Naive thymus-derived CD4-positive, alpha-beta T cell (primary cell): ENCODE measurements around the gene BDKRB2. TPM values are rescaled to one million over a fixed set of nuclear protein-coding genes. Genes with fewer than 3 reads are reported as not detected.

ENCODE experiments used
- ATAC-seq: fragments of 150-1000 bp; cut with Tn5 transposase; 2 replicates; pipeline ENCODE4 v1.10.0; 2021; ENCODE audit warnings: mild to moderate bottlenecking, moderate library complexity
- CTCF ChIA-PET: fragments of 350-600 bp; sonication (Branson Sonifier 250); formaldehyde crosslinking; loops from one replicate; lab custom pipeline; 2021; ENCODE audit warnings: antibody characterized with exemption; lab: Charles Lee
- POLR2A ChIA-PET: fragments of 350-600 bp; sonication (Branson Sonifier 250); formaldehyde crosslinking; loops from one replicate; lab custom pipeline; 2021; ENCODE audit warnings: antibody characterized with exemption, inconsistent platforms; lab: Charles Lee
- DNase-seq, 9 donors: peaks; one replicate each; pipeline versions ENCODE4 v3.0.0 to v3.0.0-alpha.2; 2020 to 2022; ENCODE audit warnings: mixed read lengths in 1 of 9
- H3K27ac ChIP-seq: one replicate; pipeline ENCODE4 v1.7.0; 2013; ENCODE audit warnings: mild to moderate bottlenecking, low read depth, low read length, moderate library complexity
- H3K27me3 ChIP-seq, 2 donors: one replicate each; pipeline ENCODE4 v1.7.0; 2013; ENCODE audit warnings: low read length in 2 of 2, mild to moderate bottlenecking in 2 of 2, moderate library complexity in 2 of 2; ENCODE audit not compliant: control insufficient read depth in 2 of 2, insufficient read depth in 2 of 2
- H3K36me3 ChIP-seq, 3 experiments: 1 replicate in 2 of 3; 2 replicates in 1 of 3; pipeline ENCODE4 v1.7.0; 2013; ENCODE audit warnings: low read length in 3 of 3, mild to moderate bottlenecking in 3 of 3, moderate library complexity in 1 of 3; ENCODE audit not compliant: insufficient read depth in 3 of 3, control insufficient read depth in 2 of 3
- H3K4me1 ChIP-seq, 2 donors: one replicate each; pipeline ENCODE4 v1.7.0; 2013; ENCODE audit warnings: low read length in 2 of 2, mild to moderate bottlenecking in 2 of 2, moderate library complexity in 1 of 2; ENCODE audit not compliant: control insufficient read depth in 2 of 2, insufficient read depth in 2 of 2
- H3K4me3 ChIP-seq: 2 replicates; pipeline ENCODE4 v1.7.0; 2013; ENCODE audit warnings: mild to moderate bottlenecking, low read length
- H3K9me3 ChIP-seq, 3 experiments: 1 replicate in 2 of 3; 2 replicates in 1 of 3; pipeline ENCODE4 v1.7.0; 2013; ENCODE audit warnings: low read length in 3 of 3; ENCODE audit not compliant: control insufficient read depth in 2 of 3
- H3K27ac Mint-ChIP-seq, 9 donors: one replicate each; pipeline ENCODE4 v1.8.0; 2020 to 2022; ENCODE audit warnings: mixed read lengths in 9 of 9, mild to moderate bottlenecking in 8 of 9, moderate library complexity in 5 of 9, inconsistent platforms in 2 of 9
- H3K27me3 Mint-ChIP-seq, 5 donors: one replicate each; pipeline ENCODE4 v1.8.0; 2021 to 2022; ENCODE audit warnings: mixed read lengths in 5 of 5, mild to moderate bottlenecking in 1 of 5
- H3K36me3 Mint-ChIP-seq, 5 donors: one replicate each; pipeline ENCODE4 v1.8.0; 2020 to 2022; ENCODE audit warnings: mixed read lengths in 5 of 5, mild to moderate bottlenecking in 3 of 5, inconsistent platforms in 1 of 5
- H3K4me1 Mint-ChIP-seq, 7 donors: one replicate each; pipeline ENCODE4 v1.8.0; 2020 to 2022; ENCODE audit warnings: mixed read lengths in 7 of 7, mild to moderate bottlenecking in 3 of 7, inconsistent platforms in 1 of 7
- H3K4me3 Mint-ChIP-seq, 10 donors: one replicate each; pipeline ENCODE4 v1.8.0; 2020 to 2022; ENCODE audit warnings: mild to moderate bottlenecking in 10 of 10, mixed read lengths in 10 of 10, moderate library complexity in 6 of 10, inconsistent platforms in 2 of 10
- H3K9me3 Mint-ChIP-seq, 11 donors: one replicate each; pipeline ENCODE4 v1.8.0; 2020 to 2022; ENCODE audit warnings: mixed read lengths in 11 of 11, mild to moderate bottlenecking in 4 of 11, inconsistent platforms in 1 of 11, moderate library complexity in 1 of 11
- intact Hi-C, 2 donors: fragments of 100-400 bp; cut with micrococcal nuclease; formaldehyde crosslinking; loops; one replicate each; pipeline ENCODE4 v1.15.1; 2023
- polyA plus RNA-seq, 2 donors: library from polyadenylated mRNA; unstranded; fragments of 300-500 nt; fragmentation: Illumina TruSeq; gene quantifications; one replicate each; pipeline ENCODE4 v1.2.3, GENCODE V29; 2021
- total RNA-seq, 6 experiments: library from RNA in 5 of 6; stranded (reverse) in 5 of 6; gene quantifications; 1 replicate in 5 of 6; 2 replicates in 1 of 6; pipeline ENCODE4 v1.2.3 and lab custom pipeline; 2021 to 2026

BDKRB2 gene
- total and polyA plus RNA-seq, 7 experiments from 2014 or later = 0.08 TPM; not detected in 6

GRCh38 chr14:96252323-96252998, 47.8 kb downstream of the BDKRB2 start:
- H3K4me3 ChIP-seq = no peak overlapping the region
- Mint-ChIP-seq H3K36me3 (no peaks in the 10 kb centered on the region), H3K27me3 (peaks cover 5 to 40% (median 32%) of the 10 kb centered on the region in 5 donors), H3K4me1 (no peaks in the 10 kb centered on the region), H3K4me3 (no peak overlapping the region), H3K9me3 (no peaks in the 10 kb centered on the region), H3K27ac (no peak overlapping the region)
- intact Hi-C loops = no loop called here
- H3K27me3 ChIP-seq = no peaks in the 10 kb centered on the region
- DNase-seq (no peak), ATAC-seq (no peak)
- H3K4me1 ChIP-seq = no peaks in the 10 kb centered on the region
- ChIA-PET POLR2A (interaction anchor here (1.0 kb wide), 1 partner anchor 10 kb away, joined by 3 read pairs; no protein-coding TSS in a partner anchor), CTCF (no interaction called here)
- H3K27ac ChIP-seq = no peak overlapping the region
- H3K36me3 ChIP-seq = no peaks in the 10 kb centered on the region
- no peaks in the 10 kb centered on the region for H3K9me3 ChIP-seq

GRCh38 chr14:96252999-96253539, 48.4 kb downstream of the BDKRB2 start:
- H3K27ac ChIP-seq = no peak overlapping the region
- DNase-seq (no peak), ATAC-seq (no peak)
- no peak overlapping the region for H3K27ac Mint-ChIP-seq
- no peaks in the 10 kb centered on the region for H3K36me3 ChIP-seq
- ChIA-PET POLR2A (interaction anchor here (1.0 kb wide), 1 partner anchor 9 kb away, joined by 3 read pairs; no protein-coding TSS in a partner anchor), CTCF (no interaction called here)
- no peak overlapping the region for H3K4me3 ChIP-seq
- peaks cover 7 to 43% (median 32%) of the 10 kb centered on the region in 5 donors for H3K27me3 Mint-ChIP-seq
- no peaks in the 10 kb centered on the region for H3K36me3 Mint-ChIP-seq
- H3K9me3 Mint-ChIP-seq = no peaks in the 10 kb centered on the region
- intact Hi-C loops = no loop called here
- H3K4me1 ChIP-seq = no peaks in the 10 kb centered on the region
- no peaks in the 10 kb centered on the region for H3K4me1 Mint-ChIP-seq
- no peaks in the 10 kb centered on the region for H3K27me3 ChIP-seq
- H3K9me3 ChIP-seq = no peaks in the 10 kb centered on the region
- no peak overlapping the region for H3K4me3 Mint-ChIP-seq

- H3K4me3 ChIP-seq = no peak overlapping the region
- H3K4me1 Mint-ChIP-seq = no peaks in the 10 kb centered on the region
- ATAC-seq (no peak), DNase-seq (no peak)
- H3K4me3 Mint-ChIP-seq = no peak overlapping the region
- peaks cover 10 to 39% (median 29%) of the 10 kb centered on the region in 5 donors for H3K27me3 Mint-ChIP-seq
- no peak overlapping the region for H3K27ac ChIP-seq
- H3K9me3 Mint-ChIP-seq = no peaks in the 10 kb centered on the region
- H3K9me3 ChIP-seq = no peaks in the 10 kb centered on the region
- H3K27me3 ChIP-seq = no peaks in the 10 kb centered on the region
- intact Hi-C loops = no loop called here
- POLR2A ChIA-PET = no interaction called here
- H3K36me3 Mint-ChIP-seq = no peaks in the 10 kb centered on the region
- no peaks in the 10 kb centered on the region for H3K36me3 ChIP-seq
- no peak overlapping the region for H3K27ac Mint-ChIP-seq
- no peaks in the 10 kb centered on the region for H3K4me1 ChIP-seq
- CTCF ChIA-PET = no interaction called here
Measured at GRCh38 chr14:96254687-96255086, 50.0 kb downstream of the BDKRB2 start.

DNA sequence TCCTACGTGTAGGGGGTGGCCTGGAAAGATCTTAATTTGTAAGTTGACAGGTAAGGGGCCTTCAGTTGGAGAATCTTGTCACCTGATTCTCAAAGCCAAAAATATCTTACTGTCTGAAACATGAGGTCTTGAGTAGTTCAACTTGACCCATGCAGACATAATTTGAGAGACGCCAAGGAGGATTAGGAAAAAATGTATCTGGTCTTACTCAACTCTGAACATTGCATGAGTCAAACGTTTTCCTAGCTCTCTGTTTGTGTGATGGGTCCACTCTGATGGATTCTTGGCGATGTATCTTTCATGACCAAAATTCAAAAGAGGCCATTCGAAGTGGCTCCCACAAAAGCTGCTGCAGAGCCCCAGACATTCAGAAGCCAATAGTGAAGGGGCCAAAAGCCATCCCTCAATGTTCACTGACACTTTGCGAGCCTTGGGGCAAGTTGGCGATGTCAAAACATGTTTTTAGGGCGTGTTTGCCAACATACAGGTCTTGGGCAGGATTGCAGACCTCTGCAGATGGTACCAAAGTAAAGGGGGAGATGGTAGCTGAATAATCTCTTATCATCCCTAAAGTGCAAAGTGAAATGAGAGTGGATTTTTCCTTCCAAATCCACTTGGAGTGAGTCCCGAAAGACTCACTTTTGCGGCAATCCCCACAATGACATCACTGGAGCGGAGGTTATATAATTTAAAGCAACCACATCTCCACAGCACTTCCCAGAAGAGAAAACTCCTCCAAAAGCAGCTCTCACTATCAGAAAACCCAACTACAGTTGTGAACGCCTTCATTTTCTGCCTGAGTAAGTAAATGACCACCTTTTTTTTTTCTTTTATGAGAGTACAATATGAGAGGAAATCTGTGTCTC, 51.1 kb downstream of the BDKRB2 start, which contains the start of gene BDKRB1:
TSS of gene BDKRB1 (plus strand) at position 710 of the 866 bp plus-strand sequence. CDS start 7,473 bp downstream, outside the sequence.
- intact Hi-C loops = no loop called here
- H3K36me3 Mint-ChIP-seq = no peaks in the 10 kb centered on the region

GRCh38 chr14:96256407-96256806, 51.8 kb downstream of the BDKRB2 start:
- POLR2A ChIA-PET = no interaction called here
- no peak for DNase-seq

More for the DNA sequence above, 51.1 kb downstream of the BDKRB2 start, which contains the start of gene BDKRB1:
- no peak within 1 kb of the TSS for H3K4me3 Mint-ChIP-seq
- ChIA-PET POLR2A (no interaction called here), CTCF (no interaction called here)
- Histone ChIP-seq H3K36me3 (no peaks in the 10 kb centered on the region), H3K27ac (no peak within 1 kb of the TSS), H3K27me3 (no peaks in the 10 kb centered on the region), H3K4me1 (no peaks in the 10 kb centered on the region), H3K9me3 (no peaks in the 10 kb centered on the region), H3K4me3 (no peak within 1 kb of the TSS)
- no peak for ATAC-seq
- no peak within 1 kb of the TSS for H3K27ac Mint-ChIP-seq
- no peaks in the 10 kb centered on the region for H3K4me1 Mint-ChIP-seq
- DNase-seq = no peak
- peaks cover 14 to 39% (median 32%) of the 10 kb centered on the region in 5 donors for H3K27me3 Mint-ChIP-seq
- no peaks in the 10 kb centered on the region for H3K9me3 Mint-ChIP-seq

DNA sequence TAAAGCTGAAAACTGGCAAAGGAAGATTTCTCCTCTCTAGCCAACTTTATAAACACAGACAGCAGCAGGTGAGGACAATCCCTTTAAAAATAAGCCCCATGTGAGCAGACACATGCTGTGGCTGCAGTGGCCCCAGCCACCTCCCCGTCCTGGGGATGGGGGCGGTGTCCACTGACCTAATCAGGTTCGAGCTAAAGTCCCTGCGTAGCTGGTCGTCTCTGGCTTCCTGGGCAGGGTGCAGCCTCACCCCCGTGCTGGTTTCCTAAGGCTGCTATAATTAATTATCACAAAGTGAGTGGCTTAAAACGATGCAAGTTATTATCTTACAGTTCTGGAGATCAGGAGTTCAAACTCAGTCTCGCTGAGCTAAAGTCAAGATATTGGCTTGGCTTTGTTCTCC, 52.4 kb downstream of the BDKRB2 start:
- Histone ChIP-seq H3K27me3 (no peaks in the 10 kb centered on the region), H3K4me3 (no peak overlapping the region), H3K27ac (no peak overlapping the region), H3K4me1 (no peaks in the 10 kb centered on the region), H3K36me3 (no peaks in the 10 kb centered on the region), H3K9me3 (no peaks in the 10 kb centered on the region)
- POLR2A ChIA-PET = no interaction called here
- DNase-seq (no peak), ATAC-seq (no peak)
- Mint-ChIP-seq H3K4me1 (no peaks in the 10 kb centered on the region), H3K36me3 (no peaks in the 10 kb centered on the region), H3K27me3 (peaks cover 18 to 36% (median 27%) of the 10 kb centered on the region in 5 donors), H3K27ac (no peak overlapping the region), H3K4me3 (no peak overlapping the region), H3K9me3 (no peaks in the 10 kb centered on the region)
- CTCF ChIA-PET = no interaction called here
- intact Hi-C loops = no loop called here

More at GRCh38 chr14:96256407-96256806, 51.8 kb downstream of the BDKRB2 start:
- Histone ChIP-seq H3K4me1 (no peaks in the 10 kb centered on the region), H3K27ac (no peak overlapping the region), H3K4me3 (no peak overlapping the region), H3K27me3 (no peaks in the 10 kb centered on the region), H3K9me3 (no peaks in the 10 kb centered on the region), H3K36me3 (no peaks in the 10 kb centered on the region)
- CTCF ChIA-PET = no interaction called here
- Mint-ChIP-seq H3K27me3 (peaks cover 18 to 37% (median 33%) of the 10 kb centered on the region in 5 donors), H3K4me3 (no peak overlapping the region), H3K9me3 (no peaks in the 10 kb centered on the region), H3K27ac (no peak overlapping the region), H3K4me1 (no peaks in the 10 kb centered on the region), H3K36me3 (no peaks in the 10 kb centered on the region)
- intact Hi-C loops = no loop called here
- ATAC-seq = no peak
